ENCODE results near the gene EXOSC5. TPM values are rescaled to one million over a fixed set of nuclear protein-coding genes. Genes with fewer than 3 reads are reported as not detected.
A peak's percentile ranks its signal among the peaks of the same experiment; 100 is the strongest.
"Not testable (repeated sequence)": the region's sequence is repeated elsewhere in the genome, so short reads cannot be mapped to it uniquely, and the experiment has no call there.

EXOSC5 gene
- polyA plus RNA-seq, 4 donors, result 9.4 to 36.4 (median 18.3) TPM

DNA sequence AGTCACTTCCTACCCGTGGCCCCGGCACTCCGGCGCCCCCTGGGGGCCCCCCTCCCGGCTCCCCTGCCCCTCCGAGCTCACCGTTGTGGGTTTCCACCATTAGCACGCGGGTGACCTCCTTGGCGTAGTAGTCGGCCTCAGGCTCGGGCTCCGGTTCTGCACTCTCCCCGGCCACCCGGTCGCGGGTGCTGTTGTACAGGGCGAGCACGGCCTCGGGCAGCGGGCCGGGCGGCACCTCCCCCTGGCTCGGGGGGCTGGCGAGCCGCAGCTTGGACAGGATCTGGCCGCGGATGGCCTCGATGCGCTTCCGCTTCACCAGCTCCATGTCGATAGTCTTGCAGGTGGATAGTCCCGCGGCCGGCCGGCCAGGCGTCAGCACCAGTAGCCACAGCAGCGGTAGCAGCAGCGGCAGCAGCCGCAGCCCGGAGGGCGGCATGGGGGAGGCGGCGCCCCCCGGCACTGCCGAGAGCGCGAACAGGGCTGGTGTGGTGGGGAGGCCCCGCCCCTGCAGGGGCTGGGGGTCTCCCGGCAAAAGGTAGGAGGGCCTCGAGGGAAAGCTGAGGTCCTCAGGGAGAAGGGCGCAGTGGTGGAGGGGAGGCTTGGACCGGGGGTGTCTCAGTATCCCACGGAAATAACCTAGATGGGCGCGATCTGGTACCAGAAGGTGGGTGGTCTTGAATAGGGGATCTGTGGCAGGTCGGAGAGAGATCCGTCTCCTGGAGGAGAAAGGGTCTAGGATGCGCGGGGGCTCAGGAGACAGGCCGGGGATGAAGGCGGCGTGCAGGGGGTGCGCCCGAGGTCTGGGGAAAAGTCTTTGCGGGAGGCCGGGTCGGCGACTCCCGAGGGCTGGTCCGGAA is 44.3 kb downstream of the EXOSC5 start:
- H3K27me3 ChIP-seq (ENCODE audit: control insufficient read depth in 3 of 3, insufficient read depth in 3 of 3, low read length in 3 of 3), result peaks cover 0 to 52% (median 0%) of the 10 kb centered on the region in 3 donors
- FAIRE-seq, result no peak
- peak; percentile 32 to 60 for DNase-seq
- peak overlapping the region; percentile 55 to 69 (median 69) for H3K4me3 ChIP-seq (ENCODE audit: low read depth in 1 of 3, low read length in 3 of 3)
- H3K36me3 ChIP-seq (ENCODE audit: control insufficient read depth in 3 of 3, insufficient read depth in 2 of 3, low read depth in 1 of 3, low read length in 3 of 3), result peaks cover 0 to 13% (median 0%) of the 10 kb centered on the region in 3 donors
- 0 to 1% (median 1%) methylated on average over 57 to 71 of the region's 71 CpGs for WGBS, 3 donors
- peak overlapping the region in 1 of 3 donors; percentile 39 for H3K27ac ChIP-seq (ENCODE audit: low read depth in 1 of 3, low read length in 2 of 3)
- H3K9me3 ChIP-seq (ENCODE audit: control insufficient read depth in 2 of 2, insufficient read depth in 1 of 2, low read depth in 1 of 2, low read length in 1 of 2), result no peaks in the 10 kb centered on the region
- peaks cover 0 to 31% (median 2%) of the 10 kb centered on the region in 3 donors for H3K4me1 ChIP-seq (ENCODE audit: control insufficient read depth in 3 of 3, insufficient read depth in 2 of 3, low read depth in 1 of 3, low read length in 2 of 3)

DNA sequence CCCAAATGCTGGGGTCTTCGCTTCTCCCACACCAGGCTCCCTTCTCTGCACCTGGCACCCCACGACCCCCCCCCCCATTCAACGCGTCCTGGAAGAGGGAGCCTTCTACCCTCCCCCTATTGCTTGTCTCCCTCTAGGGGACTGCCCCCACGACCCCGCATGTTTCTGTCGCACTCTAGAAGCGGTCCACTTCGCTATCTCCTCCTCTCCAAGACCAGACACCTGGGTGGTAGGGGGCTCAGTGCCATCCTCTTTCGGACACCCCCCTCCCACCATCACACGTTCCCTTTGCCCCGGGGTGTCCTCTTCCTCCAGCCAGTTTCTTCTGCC is 44.9 kb downstream of the EXOSC5 start:
- Histone ChIP-seq H3K9me3 (ENCODE audit: control insufficient read depth in 2 of 2, insufficient read depth in 1 of 2, low read depth in 1 of 2, low read length in 1 of 2) (no peaks in the 10 kb centered on the region), H3K4me3 (ENCODE audit: low read depth in 1 of 3, low read length in 3 of 3) (peak overlapping the region; percentile 55 to 69 (median 69)), H3K27ac (ENCODE audit: low read depth in 1 of 3, low read length in 2 of 3) (peak overlapping the region in 1 of 3 donors; percentile 39), H3K4me1 (ENCODE audit: control insufficient read depth in 3 of 3, insufficient read depth in 2 of 3, low read depth in 1 of 3, low read length in 2 of 3) (peaks cover 0 to 31% (median 2%) of the 10 kb centered on the region in 3 donors), H3K36me3 (ENCODE audit: control insufficient read depth in 3 of 3, insufficient read depth in 2 of 3, low read depth in 1 of 3, low read length in 3 of 3) (peaks cover 0 to 10% (median 0%) of the 10 kb centered on the region in 3 donors), H3K27me3 (ENCODE audit: control insufficient read depth in 3 of 3, insufficient read depth in 3 of 3, low read length in 3 of 3) (peaks cover 0 to 52% (median 0%) of the 10 kb centered on the region in 3 donors)
- DNase-seq (peak in 1 of 2 donors; percentile 18), FAIRE-seq (no peak)
- WGBS, 3 donors, result 0 to 1% (median 1%) methylated on average over 12 of the region's 12 CpGs

DNA sequence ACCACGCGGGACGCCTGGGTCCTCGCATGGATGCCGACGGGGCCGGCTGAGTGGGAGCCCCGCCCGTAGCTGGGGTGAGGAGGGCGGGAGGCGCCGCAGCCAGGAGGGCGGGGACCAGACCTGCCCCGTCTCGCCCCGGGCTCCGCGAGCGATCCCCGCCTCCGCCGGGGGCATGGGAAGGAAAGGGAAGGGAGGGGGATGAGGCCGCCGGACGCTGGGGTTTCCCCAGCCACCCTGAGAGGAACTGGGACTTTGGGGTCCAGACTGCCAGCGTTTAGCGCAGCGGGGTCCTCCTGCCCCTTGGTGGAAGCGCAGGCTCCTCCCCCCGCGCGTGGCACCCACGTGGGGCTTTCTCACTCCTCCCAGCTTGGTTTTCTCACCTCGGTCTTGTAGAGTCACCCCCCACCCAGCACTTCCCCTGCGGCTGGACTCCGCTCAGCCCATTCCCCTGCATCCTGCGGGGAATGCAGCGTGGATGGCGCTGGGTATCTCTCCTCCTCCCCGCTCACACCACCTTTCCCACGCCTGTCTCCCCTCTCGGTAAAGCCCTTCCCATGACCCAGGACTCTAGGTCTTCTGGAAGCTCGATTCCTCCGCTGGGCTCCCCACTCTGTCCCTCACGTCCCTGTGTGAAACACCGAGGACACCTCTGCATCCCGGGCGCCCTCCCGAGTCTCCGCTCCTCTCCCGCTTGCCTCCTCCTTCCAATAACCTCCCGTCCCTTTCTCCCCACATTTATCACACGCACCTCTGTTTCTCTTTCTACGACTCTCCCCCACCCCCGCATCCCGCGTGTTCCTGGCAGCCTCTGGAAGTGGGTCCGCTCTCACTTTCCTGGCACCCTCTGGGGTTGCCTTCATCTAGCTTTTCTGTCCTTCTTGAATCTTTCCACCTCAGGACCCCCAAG is 45.6 kb downstream of the EXOSC5 start:
- Histone ChIP-seq H3K36me3 (ENCODE audit: control insufficient read depth in 3 of 3, insufficient read depth in 2 of 3, low read depth in 1 of 3, low read length in 3 of 3) (peaks cover 0 to 7% (median 0%) of the 10 kb centered on the region in 3 donors), H3K27ac (ENCODE audit: low read depth in 1 of 3, low read length in 2 of 3) (peak overlapping the region in 1 of 3 donors; percentile 39), H3K4me3 (ENCODE audit: low read depth in 1 of 3, low read length in 3 of 3) (peak overlapping the region; percentile 55 to 69 (median 69)), H3K4me1 (ENCODE audit: control insufficient read depth in 3 of 3, insufficient read depth in 2 of 3, low read depth in 1 of 3, low read length in 2 of 3) (peaks cover 0 to 31% (median 2%) of the 10 kb centered on the region in 3 donors), H3K27me3 (ENCODE audit: control insufficient read depth in 3 of 3, insufficient read depth in 3 of 3, low read length in 3 of 3) (peaks cover 0 to 52% (median 0%) of the 10 kb centered on the region in 3 donors), H3K9me3 (ENCODE audit: control insufficient read depth in 2 of 2, insufficient read depth in 1 of 2, low read depth in 1 of 2, low read length in 1 of 2) (no peaks in the 10 kb centered on the region)
- DNase-seq (peak; percentile 57 to 63), FAIRE-seq (no peak)
- WGBS, 3 donors, result 0 to 1% (median 1%) methylated on average over 47 to 58 of the region's 58 CpGs

DNA sequence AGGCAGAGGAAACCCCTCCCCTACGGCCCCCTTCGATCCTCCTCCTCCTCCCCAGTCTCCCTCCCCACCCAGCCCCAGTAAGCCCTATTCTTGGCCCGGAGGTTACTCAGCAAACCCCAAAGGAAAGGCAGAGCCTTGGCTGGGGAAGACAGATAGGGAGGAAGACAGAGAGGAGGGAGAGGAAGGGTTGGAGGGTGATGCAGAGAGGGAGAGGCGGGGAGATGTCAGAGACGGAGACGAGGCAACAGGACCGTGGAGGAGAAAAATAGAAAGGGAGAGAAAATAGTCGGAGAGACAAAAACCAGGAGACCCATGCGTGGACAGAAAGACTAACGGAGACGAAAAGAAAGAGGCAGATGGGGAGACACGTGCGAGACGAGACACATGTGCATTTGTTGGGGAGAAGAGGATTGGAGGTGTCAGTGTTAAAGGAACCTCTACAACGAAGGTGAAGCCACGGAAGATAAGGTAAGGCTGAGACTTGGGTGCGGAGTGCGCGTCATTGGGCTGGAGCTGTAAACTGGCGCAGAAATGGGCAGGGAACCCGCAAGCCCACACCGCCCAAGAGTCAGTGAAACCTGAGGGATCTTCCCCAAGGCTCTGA is 46.3 kb downstream of the EXOSC5 start:
- Histone ChIP-seq H3K27ac (ENCODE audit: low read depth in 1 of 3, low read length in 2 of 3) (peak overlapping the region in 2 of 3 donors; percentile 5 to 39), H3K4me1 (ENCODE audit: control insufficient read depth in 3 of 3, insufficient read depth in 2 of 3, low read depth in 1 of 3, low read length in 2 of 3) (peaks cover 0 to 31% (median 2%) of the 10 kb centered on the region in 3 donors), H3K27me3 (ENCODE audit: control insufficient read depth in 3 of 3, insufficient read depth in 3 of 3, low read length in 3 of 3) (peaks cover 0 to 52% (median 0%) of the 10 kb centered on the region in 3 donors), H3K36me3 (ENCODE audit: control insufficient read depth in 3 of 3, insufficient read depth in 2 of 3, low read depth in 1 of 3, low read length in 3 of 3) (peaks cover 0 to 7% (median 0%) of the 10 kb centered on the region in 3 donors), H3K4me3 (ENCODE audit: low read depth in 1 of 3, low read length in 3 of 3) (peak overlapping the region; percentile 28 to 69 (median 55)), H3K9me3 (ENCODE audit: control insufficient read depth in 2 of 2, insufficient read depth in 1 of 2, low read depth in 1 of 2, low read length in 1 of 2) (no peaks in the 10 kb centered on the region)
- DNase-seq, result peak in 1 of 2 donors; percentile 35
- 2 to 5% (median 3%) methylated on average over 22 of the region's 22 CpGs for WGBS, 3 donors
- no peak for FAIRE-seq

DNA sequence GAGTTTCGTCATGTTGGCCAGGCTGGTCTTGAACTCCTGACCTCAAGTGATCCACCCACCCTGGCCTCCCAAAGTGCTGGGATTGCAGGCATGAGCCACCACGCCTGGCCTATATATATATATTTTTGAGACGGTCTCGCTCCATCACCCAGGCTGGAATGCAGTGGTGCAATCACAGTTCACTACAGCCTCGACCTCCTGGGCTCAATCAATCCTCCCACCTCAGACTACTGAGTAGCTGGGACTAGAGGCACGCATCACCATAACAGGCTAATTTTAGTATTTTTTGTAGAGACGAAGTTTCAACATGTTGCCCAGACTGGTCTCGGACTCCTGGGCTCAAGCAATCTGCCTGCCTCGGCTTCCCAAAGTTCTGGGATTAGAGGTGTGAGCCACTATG is 50.2 kb downstream of the EXOSC5 start:
- H3K9me3 ChIP-seq (ENCODE audit: control insufficient read depth in 2 of 2, insufficient read depth in 1 of 2, low read depth in 1 of 2, low read length in 1 of 2); H3K27ac ChIP-seq (ENCODE audit: low read depth in 1 of 3, low read length in 2 of 3); H3K4me3 ChIP-seq (ENCODE audit: low read depth in 1 of 3, low read length in 3 of 3); DNase-seq; FAIRE-seq: not testable (repeated sequence)
- Histone ChIP-seq H3K27me3 (ENCODE audit: control insufficient read depth in 3 of 3, insufficient read depth in 3 of 3, low read length in 3 of 3) (peaks cover 0 to 29% (median 0%) of the 10 kb centered on the region in 3 donors), H3K4me1 (ENCODE audit: control insufficient read depth in 3 of 3, insufficient read depth in 2 of 3, low read depth in 1 of 3, low read length in 2 of 3) (peaks cover 0 to 13% (median 2%) of the 10 kb centered on the region in 3 donors), H3K36me3 (ENCODE audit: control insufficient read depth in 3 of 3, insufficient read depth in 2 of 3, low read depth in 1 of 3, low read length in 3 of 3) (peaks cover 0 to 16% (median 2%) of the 10 kb centered on the region in 3 donors)
- 86 to 95% (median 93%) methylated on average over 9 of the region's 9 CpGs for WGBS, 3 donors

DNA sequence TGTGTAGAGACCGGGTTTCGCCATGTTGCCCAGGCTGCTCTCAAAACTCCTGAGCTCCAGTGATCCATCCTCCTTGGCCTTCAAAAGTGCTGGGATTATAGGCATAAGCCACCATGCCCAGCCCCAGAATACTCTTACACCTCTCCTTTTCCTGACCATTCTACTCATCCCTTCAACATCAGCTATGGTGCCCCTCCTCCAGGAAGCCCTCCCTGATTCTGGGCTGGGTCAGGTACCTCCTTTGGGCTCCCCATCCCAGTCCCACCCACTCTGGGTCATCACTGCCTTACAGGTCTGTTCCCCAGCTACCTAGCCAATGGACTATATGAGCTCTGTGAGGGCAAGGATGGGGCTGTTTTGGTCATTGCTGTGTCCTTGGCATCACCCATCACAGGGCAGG is 53.0 kb downstream of the EXOSC5 start:
- WGBS, 3 donors, result 95 to 100% (median 97%) methylated on average over 2 of the region's 2 CpGs
- H3K4me3 ChIP-seq (ENCODE audit: low read depth in 1 of 3, low read length in 3 of 3), result no peak overlapping the region
- peaks cover 0 to 19% (median 2%) of the 10 kb centered on the region in 3 donors for H3K36me3 ChIP-seq (ENCODE audit: control insufficient read depth in 3 of 3, insufficient read depth in 2 of 3, low read depth in 1 of 3, low read length in 3 of 3)
- FAIRE-seq (no peak), DNase-seq (no peak)
- H3K4me1 ChIP-seq (ENCODE audit: control insufficient read depth in 3 of 3, insufficient read depth in 2 of 3, low read depth in 1 of 3, low read length in 2 of 3), result peaks cover 0 to under 1% (median 0%) of the 10 kb centered on the region in 3 donors
- H3K27ac ChIP-seq (ENCODE audit: low read depth in 1 of 3, low read length in 2 of 3), result no peak overlapping the region
- H3K9me3 ChIP-seq (ENCODE audit: control insufficient read depth in 2 of 2, insufficient read depth in 1 of 2, low read depth in 1 of 2, low read length in 1 of 2), result no peaks in the 10 kb centered on the region
- H3K27me3 ChIP-seq (ENCODE audit: control insufficient read depth in 3 of 3, insufficient read depth in 3 of 3, low read length in 3 of 3), result peaks cover 0 to 1% (median 0%) of the 10 kb centered on the region in 3 donors

DNA sequence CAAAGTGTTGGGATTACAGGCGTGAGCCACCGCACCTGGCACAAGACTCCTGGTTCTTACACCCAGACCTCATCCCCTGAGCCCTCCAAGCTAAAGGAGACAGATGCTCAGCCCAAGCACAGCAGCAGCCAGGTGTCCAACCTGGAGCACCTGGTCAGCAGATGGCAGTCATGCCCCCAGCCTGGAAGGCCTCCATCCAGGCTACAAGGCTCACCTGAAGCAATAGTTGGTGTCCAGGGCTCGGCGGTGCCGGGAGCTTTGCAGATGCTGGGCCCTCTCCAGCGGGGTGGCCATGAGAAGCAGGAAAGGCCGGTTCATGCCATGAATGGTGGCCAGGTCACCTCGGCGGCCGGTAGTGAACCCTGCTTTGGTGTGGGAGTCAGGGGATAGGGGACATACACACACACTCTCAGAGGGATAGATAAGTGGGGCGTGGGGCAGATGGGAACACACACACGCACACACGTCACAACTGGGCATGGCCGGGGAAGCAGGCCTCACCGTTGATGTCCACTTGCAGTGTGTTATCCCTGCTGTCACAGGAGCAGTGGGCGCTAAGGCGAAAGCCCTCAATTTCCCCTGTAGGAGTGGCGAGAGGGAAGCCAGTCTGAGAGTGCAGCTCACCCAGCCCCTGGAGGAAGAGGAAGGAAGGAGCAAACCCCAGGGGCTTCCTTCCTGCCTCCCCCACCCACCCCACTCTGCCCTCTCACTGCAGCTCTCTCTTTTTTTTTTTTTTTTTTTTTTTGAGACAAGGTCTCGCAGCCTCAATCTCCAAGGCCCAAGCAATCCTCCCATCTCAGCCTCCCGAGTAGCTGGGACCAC is 55.3 kb downstream of the EXOSC5 start:
- Histone ChIP-seq H3K4me1 (ENCODE audit: control insufficient read depth in 3 of 3, insufficient read depth in 2 of 3, low read depth in 1 of 3, low read length in 2 of 3) (no peaks in the 10 kb centered on the region), H3K9me3 (ENCODE audit: control insufficient read depth in 2 of 2, insufficient read depth in 1 of 2, low read depth in 1 of 2, low read length in 1 of 2) (no peaks in the 10 kb centered on the region), H3K4me3 (ENCODE audit: low read depth in 1 of 3, low read length in 3 of 3) (no peak overlapping the region), H3K36me3 (ENCODE audit: control insufficient read depth in 3 of 3, insufficient read depth in 2 of 3, low read depth in 1 of 3, low read length in 3 of 3) (peaks cover 0 to 15% (median 2%) of the 10 kb centered on the region in 3 donors), H3K27ac (ENCODE audit: low read depth in 1 of 3, low read length in 2 of 3) (no peak overlapping the region), H3K27me3 (ENCODE audit: control insufficient read depth in 3 of 3, insufficient read depth in 3 of 3, low read length in 3 of 3) (no peaks in the 10 kb centered on the region)
- DNase-seq (peak; percentile 47 to 61), FAIRE-seq (no peak)
- 64 to 77% (median 70%) methylated on average over 20 of the region's 20 CpGs for WGBS, 3 donors
